ENCODE results near the gene MS4A3.
"Not testable (repeated sequence)": the region's sequence is repeated elsewhere in the genome, so short reads cannot be mapped to it uniquely, and the experiment has no call there.

MS4A3 gene, protein sequence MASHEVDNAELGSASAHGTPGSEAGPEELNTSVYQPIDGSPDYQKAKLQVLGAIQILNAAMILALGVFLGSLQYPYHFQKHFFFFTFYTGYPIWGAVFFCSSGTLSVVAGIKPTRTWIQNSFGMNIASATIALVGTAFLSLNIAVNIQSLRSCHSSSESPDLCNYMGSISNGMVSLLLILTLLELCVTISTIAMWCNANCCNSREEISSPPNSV

DNA sequence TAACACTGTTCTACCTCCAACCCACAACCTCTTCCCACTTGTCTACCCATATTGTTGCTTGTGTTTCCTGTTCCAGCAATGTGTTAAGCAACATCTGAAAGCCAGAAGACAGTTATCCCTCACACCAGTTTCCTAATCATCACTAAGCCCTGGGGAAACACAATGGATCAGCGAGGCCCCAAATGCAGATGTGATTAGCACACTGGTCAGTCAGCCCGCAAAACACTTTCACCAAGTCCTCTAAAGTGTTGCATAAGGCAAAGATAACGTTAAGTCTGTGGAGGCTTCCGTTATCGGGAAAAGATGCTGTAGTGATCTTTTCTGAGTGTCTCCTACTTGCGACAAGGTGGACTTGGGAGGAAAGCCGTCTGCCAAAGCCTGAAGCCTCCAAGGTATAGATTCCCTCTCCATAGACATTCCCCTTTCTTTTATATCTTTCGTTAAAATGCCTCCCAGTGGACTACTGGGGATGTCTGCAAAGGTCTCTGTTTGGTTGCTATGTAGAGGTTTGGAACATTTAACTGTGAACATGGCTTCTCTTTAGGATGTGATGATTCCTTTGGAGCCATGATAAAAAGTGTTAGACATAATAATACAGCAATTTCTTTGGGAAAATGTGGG is at the start of gene MS4A3:
TSS of gene MS4A3 (plus strand) at position 317 of the 621 bp plus-strand sequence. CDS start 4,496 bp downstream, outside the sequence.
- intact Hi-C loops (cut with DNase I) = no loop called here
- DNase-seq = no peak

DNA sequence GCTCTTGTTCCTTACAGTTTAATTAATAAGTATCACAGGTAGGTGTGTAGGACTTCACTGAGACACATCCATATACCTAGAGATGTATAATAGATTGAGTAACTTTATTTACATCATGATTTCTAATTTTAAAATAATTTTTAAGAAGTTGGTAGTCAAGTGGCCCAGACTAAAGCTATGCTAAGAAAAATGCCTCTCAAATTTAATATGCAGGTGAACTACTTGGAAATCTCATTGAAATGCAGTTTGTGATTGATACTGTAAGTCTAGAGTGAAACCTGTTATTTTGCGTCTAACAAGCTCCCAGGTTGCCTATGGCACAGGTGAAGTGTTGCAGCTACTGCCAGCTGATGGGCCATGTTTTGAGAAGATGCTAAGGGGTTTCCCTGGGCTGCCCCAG is 39.6 kb upstream of the MS4A3 start, which contains the start of gene OOSP4B:
TSS of gene OOSP4B (plus strand) at position 301 of the 400 bp plus-strand sequence.
- intact Hi-C loops (cut with DNase I) = no loop called here
- DNase-seq = no peak

DNA sequence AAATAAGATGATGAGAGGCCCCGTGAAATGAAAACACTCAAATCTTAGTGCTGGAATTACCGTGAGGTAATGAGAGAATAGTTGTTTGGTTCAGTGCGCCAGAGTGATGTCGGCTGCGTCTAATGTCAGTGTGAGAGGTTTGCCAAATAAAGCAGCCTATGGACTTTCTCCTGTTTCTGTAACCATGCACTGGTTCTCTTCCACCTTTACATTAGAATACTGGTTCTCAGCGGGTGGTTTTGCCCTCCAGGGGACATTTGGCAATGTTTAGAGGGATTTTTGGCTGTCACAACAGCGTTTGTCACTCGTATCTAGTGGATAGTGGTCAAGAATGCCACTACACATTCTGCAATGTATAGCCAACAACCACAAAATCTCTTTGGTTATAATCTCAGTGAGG is 38.4 kb upstream of the MS4A3 start:
- DNase-seq = no peak
- intact Hi-C loops (cut with DNase I) = no loop called here

DNA sequence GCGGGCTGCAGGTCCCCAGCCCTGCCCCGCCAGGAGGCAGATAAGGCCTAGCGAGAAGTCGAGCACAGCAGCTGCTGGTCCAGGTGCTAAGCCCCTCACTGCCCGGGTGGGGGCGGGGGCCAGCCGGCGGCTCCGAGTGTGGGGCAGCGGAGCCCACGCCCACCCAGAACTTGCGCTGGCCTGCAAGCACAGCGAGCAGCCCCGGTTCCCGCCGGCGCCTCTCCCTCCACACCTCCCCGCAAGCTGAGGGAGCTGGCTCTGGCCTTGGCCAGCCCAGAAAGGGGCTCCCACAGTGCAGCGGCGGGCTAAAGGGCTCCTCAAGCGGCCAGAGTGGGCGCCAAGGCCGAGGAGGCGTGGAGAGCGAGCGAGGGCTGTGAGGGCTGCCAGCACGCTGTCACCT is 36.1 kb upstream of the MS4A3 start:
- intact Hi-C loops (cut with DNase I); DNase-seq: not testable (repeated sequence)

DNA sequence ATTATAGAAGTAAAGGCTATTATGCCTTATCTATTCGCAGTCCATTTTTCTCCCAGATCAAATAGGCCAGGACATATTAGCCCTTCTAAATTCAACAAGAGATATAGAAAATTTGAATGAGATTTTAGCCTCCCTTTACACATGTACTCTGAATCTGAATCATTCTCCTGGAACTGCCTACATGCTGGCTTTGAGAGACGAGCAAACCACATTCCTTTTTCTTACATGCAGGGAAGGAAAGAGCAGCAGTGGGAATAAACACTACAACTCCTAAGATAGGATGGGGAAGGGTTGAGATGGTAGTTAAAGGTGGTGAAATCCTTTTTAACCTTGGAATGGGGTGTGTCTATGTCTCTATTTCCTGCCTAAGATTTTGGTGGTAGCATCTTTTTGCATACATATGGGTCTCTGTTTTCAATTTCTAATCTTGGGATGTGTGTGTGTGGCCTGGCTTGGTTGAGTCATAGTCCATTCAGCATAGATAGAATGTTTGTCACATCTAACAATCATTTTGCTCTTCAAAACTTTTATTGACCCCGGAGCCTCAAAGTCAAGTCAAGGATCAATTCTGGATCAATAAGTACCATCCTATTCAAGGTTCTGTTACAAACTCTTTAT is 27.3 kb upstream of the MS4A3 start:
- no peak for DNase-seq
- intact Hi-C loops (cut with DNase I) = no loop called here

DNA sequence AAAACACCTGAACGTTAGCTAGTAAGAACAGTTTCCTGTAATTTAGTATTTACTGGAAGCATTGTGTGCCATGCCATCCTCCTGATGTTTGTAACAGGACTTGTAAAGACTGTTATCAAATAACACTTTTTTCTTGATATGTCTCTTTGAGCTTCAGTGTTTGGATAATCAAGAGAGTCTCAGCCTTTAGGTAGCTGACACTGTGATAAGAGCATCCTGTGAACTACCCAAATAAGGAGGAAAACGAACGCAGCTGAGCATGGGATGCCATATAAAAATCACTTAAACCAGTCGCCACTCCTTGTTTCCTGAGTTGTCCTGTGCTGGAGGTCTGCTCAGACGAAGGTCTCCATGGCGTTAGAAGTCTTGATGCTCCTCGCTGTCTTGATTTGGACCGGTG is 16.4 kb upstream of the MS4A3 start, which contains the start of gene OOSP2:
TSS of gene OOSP2 (plus strand) at position 301 of the 400 bp plus-strand sequence. CDS start at position 352, 51 bp downstream.
- intact Hi-C loops (cut with DNase I) = no loop called here
- no peak for DNase-seq

DNA sequence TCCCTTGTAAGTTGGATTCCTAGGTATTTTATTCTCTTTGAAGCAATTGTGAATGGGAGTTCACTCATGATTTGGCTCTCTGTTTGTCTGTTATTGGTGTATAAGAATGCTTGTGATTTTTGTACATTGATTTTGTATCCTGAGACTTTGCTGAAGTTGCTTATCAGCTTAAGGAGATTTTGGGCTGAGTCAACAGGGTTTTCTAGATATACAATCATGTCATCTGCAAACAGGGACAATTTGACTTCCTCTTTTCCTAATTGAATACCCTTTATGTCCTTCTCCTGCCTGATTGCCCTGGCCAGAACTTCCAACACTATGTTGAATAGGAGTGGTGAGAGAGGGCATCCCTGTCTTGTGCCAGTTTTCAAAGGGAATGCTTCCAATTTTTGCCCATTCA is 6.0 kb upstream of the MS4A3 start:
- intact Hi-C loops (cut with DNase I); DNase-seq: not testable (repeated sequence)

DNA sequence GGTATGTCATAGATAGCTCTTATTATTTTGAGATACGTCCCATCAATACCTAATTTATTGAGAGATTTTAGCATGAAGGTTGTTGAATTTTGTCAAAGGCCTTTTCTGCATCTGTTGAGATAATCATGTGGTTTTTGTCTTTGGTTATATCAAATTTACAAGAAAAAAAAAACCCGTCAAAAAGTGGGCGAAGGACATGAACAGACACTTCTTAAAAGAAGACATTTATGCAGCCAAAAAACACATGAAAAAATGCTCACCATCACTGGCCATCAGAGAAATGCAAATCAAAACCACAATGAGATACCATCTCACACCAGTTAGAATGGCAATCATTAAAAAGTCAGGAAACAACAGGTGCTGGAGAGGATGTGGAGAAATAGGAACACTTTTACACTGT is 5.6 kb upstream of the MS4A3 start:
- DNase-seq; intact Hi-C loops (cut with DNase I): not testable (repeated sequence)

DNA sequence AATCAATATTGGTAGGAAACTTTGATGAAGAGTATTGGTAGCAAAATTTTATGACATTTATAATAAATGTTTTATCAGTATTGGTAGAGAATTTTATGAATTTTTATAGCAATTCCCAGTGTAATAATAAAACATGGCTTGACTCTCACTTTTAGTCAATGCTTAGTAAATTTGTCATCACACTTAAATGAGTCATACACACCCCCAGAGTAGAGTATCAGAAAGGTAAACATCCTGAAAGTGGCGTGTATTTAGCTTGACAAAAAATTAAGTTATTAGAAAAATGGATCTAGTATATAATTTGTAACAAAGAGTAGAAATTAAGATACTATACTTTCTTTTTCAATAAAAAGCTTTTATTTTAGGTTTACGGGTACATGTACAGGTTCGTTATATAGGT is 2.6 kb downstream of the MS4A3 start:
- no peak for DNase-seq
- intact Hi-C loops (cut with DNase I) = no loop called here

DNA sequence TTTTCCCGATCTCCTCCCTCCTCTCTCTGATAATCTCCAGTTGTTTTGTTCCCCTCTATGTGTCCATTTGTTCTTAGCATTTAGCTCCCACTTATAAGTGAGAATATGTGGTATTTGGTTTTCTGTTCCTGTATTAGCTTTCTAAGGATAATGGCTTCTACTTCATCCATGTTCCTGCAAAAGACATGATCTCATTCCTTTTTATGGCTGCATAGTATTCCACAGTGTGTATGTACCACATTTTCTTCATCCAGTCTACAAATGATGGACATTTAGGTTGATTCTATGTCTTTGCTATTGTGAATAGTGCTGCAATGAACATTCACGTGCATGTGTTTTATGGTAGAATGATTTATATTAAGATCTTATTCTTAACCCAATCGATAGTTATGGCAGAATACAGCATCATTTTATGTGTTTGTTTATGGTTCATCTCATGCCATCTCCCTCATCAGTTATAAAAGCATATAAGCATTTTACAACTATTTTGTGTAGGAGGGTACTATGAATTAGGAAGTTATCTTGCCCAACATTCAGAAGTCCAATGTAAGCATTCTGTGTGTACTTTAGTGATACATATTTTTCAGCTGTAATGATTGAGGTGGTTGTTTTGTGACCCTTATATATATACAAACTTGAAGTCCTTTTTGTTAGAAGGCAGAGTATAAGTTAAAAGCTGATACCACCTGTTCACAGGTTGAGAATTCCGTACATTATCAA is 3.2 kb downstream of the MS4A3 start:
- no peak for DNase-seq
- intact Hi-C loops (cut with DNase I) = no loop called here

DNA sequence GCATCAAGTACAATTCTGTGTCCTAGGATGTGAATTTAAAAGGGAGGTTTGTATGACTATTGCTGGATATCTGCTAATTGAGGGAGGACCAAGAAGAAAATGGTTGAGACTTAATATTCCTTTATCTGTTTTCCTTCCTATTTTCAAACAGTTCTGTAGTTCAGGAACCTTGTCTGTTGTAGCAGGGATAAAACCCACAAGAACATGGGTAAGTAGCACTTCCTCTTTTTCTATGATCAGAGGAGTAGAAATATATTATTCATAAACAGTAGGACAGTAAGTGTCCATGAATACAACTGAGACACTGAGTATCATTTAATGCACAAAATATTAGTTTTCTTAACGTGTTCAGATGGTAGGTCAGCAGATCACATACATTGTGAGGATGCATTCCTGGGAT is 7.6 kb downstream of the MS4A3 start:
- intact Hi-C loops (cut with DNase I) = no loop called here
- DNase-seq = no peak

DNA sequence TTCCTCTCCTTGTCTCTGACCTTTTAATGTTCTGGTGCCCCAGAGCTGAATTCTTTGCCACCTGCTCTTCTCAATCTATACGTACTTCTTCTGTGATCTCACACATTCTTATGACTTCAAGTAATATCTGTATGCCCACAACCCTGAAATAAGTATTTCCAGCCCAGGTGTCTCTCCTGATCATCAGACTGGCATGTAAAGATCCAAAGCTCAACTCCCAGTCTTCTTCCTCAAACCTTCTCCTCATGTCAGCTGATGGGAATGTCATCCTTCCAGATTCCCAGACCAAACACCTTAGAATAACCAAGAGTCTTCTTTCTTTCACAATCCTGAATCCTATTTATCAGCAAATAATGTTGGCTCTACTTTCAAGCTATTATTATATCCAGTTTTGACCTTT is 9.3 kb downstream of the MS4A3 start:
- intact Hi-C loops (cut with DNase I) = no loop called here
- DNase-seq = no peak

DNA sequence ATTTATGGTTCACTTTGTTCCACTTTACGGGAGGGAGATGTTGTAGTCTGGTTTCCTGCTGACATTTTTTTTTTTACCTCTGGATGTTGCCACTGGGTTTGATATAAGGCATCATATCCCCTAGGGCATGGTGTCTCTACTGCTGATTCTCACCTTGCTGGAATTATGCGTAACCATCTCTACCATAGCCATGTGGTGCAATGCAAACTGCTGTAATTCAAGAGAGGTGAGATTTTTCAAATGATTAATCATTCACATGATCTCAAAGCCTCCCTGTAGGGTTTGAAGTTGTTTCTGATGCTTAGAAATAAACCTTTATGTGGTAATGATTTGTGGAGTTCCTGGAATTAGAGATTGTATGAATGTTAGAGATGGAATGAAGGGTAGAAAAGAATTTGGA is 13.0 kb downstream of the MS4A3 start:
- DNase-seq = no peak
- intact Hi-C loops (cut with DNase I) = no loop called here

DNA sequence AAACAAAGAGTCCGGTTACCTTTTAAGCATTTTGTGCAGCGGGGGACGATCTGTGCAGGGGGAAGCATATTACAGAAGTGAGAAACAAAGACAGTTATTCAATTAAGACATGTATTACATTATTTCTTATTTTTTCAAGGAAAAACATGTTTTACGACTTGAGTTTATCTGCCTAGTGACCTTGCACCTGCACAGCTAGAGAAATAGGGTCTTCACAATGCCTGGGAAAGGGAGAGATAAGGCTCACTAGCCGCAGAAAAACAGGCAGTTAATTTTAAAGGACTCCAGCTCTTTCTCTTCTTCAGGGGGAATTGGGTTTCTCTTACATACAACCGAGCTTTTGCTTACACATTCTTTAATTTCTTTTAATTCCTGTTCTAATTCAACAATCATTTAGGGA is 15.2 kb downstream of the MS4A3 start:
- intact Hi-C loops (cut with DNase I); DNase-seq: not testable (repeated sequence)

DNA sequence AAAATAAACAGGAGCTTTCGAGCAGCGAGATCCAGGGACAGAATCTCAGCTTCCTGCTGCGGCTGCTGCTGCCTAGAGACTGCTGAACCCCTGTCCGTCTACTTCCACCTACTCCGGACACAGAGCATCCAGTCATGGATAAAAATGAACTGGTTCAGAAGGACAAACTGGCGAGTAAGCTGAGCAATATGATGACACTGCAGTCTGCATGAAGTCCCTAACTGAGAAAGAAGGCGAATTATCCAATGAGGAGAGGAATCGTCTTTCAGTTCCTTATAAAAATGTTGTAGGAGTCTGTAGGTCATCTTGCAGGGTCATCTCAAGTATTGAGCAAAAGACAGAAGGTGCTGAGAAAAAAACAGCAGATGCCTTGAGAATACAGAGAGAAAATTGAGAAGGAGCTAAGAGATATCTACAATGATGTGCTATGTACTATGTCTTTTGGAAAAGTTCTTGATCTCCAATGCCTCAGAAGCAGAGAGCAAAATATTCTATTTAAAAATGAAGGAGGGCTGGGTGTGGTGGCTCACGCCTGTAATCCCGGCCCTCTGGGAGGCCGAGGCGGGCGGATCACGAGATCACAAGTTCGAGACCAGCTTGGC is 20.9 kb downstream of the MS4A3 start:
- intact Hi-C loops (cut with DNase I) = no loop called here
- DNase-seq = no peak

DNA sequence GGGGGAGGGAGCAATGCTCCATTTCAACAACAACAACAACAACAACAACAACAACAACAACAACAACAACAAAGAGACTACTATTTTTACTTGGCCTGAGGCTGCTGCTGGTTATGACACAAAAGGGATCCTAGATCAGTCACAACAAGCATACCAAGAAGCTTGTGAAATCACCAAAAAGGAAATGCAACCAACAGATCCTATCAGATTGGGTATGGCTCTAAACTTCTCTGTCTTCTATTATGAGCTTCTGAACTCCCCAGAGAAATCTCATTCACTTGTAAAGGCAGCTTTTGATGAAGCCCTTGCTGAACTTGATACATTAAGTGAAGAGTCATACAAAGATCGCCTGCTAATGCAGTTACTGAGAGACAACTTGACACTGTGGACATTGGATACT is 21.5 kb downstream of the MS4A3 start:
- intact Hi-C loops (cut with DNase I) = no loop called here
- no peak for DNase-seq

DNA sequence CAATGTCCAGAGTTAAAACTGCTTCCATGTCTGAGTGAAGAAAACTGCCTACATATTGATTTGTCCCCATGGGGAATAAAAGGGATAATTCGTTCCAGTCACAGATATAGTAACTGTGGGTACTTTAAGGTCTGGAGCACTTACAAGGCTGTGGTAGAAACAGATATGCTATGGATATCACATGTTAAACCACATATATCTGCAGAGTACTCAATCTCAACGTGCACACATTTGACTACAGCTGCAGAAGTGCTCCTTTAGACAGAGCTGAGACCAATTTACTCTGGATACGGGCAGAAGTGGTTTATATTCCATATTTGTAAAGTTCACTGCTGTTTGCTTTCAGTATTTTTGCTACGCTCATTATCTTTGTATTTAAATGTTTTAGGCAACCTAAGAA is 22.3 kb downstream of the MS4A3 start:
- DNase-seq = no peak
- intact Hi-C loops (cut with DNase I) = no loop called here

DNA sequence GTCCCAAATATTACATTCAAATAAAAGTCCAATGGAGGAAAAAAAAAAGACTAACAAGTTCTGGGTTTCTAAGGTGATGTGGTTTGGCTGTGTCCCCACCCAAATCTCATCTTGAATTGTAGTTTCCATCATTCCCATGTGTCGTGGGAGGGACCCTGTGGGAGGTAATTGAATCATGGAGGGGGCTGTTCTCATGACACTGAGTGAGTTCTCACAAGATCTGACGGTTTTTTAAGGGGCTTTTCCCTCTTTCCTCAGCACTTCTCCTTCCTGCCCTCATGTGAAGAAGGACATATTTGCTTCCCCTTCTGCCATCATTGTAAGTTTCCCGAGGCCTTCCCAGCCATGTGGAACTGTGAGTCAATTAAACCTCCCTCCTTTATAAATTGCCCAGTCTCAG is 24.1 kb downstream of the MS4A3 start:
- intact Hi-C loops (cut with DNase I) = no loop called here
- no peak for DNase-seq

DNA sequence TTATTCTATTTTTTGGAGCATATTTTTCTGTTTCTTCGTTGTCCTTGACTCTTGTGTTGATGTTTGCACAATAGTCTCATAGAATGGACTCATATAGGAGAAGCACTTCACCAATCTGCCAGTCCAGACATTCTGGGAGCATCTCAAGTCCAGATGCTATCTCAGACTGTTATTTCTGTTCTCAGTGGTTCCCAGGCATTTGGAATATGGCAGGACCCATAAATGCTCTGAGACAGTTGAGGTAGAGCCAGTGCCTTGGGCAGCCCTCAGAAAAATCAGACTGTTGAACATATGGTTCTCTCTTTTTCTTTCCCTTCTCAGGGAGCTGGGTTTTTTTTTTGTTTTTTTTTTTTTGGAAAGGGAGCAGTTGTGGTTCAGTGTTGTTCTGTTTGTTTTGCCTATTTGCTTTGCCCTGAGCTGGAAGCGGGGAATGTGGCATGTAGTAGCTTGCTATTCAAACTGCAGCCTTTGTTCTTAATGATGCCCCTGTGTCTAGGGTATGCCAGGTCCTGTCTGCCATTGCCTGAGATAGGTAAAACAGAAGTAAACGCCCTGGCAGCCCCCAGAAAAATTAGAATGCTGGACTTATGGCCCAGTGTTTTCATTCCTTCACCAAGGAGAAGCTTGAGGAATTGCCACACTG is 28.3 kb downstream of the MS4A3 start:
- intact Hi-C loops (cut with DNase I) = no loop called here
- DNase-seq = no peak
